ENCODE results near the gene ACTN1.
A peak's percentile ranks its signal among the peaks of the same experiment; 100 is the strongest.
"Not testable (repeated sequence)": the region's sequence is repeated elsewhere in the genome, so short reads cannot be mapped to it uniquely, and the experiment has no call there.

Gene ACTN1

DNA sequence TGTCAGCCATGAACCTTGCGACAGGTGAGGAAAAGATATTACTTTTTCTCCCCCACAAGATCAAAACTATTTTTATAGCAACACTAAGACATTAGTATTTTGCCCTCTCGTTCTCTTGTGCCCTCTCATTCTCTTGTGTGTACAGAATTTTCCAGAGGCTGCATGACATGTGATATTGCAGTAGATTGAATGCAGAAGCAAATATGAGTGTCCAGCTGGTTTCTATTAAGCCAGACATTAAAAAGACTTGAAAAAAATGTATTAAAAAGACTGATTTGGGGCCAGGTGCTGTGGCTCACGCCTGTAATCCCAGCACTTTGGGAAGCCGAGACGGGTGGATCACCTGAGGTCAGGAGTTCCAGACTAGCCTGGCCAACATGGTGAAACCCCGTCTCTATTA lies 122.5 kb downstream of the ACTN1 start:
- DNase-seq = peak; percentile 41

DNA sequence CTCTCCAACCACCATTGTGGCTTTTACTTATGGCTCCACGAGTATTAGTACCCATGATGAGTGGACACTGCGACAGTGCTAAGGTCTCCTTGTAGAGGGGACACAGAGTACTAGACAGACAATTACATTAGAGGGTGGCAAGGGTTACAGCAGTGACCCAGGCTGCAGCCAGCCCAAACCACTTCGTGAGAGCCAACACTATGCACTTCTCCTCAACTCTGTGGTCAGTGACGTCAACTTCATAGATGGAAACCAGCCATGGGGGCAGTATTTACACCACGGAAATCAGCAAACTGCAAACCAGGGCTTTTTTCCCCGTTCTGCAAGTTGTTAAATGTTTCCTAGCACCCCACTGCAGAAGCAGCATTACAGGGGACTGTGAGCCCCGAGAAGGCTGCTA lies 124.7 kb downstream of the ACTN1 start:
- no peak for DNase-seq

DNA sequence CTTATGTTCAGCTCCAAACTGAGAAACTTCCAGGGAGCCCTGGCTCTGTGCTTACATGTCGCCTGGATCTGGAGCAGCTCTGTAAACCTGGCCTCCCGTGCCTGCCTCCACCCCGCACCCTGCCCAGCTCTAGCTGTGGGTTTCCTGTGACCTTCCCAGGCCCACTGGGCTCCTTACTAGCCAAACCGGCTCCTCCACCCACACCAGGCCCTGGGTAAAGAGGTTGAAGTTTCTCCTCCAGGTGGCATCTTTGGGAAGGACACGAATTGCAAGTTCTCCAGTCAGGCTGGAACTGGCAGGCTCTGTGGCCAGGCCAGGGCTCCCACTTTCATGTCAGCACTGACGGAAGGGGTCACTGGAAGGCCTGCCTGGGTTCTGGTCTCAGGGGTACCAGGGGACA lies 125.4 kb downstream of the ACTN1 start:
- DNase-seq = no peak

DNA sequence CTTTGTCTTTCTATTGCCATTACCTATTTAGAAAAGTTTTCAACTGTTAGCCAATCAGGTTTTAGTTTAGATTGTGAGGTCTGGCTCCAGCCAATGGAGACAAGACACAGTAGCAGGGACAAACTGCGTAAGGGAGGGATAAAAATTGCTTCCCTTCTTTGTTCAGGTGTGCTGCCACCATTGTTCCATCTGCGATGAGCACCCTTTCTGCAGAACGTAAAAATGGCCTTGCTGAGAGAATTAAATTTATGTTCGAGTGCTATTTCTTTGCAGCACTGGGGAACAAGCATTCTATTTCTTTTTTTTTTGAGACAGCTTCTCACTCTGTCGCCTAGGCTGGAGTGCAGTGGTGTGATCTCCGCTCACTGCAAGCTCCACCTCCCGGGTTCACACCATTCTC lies 126.6 kb downstream of the ACTN1 start:
- DNase-seq = not testable (repeated sequence)

DNA sequence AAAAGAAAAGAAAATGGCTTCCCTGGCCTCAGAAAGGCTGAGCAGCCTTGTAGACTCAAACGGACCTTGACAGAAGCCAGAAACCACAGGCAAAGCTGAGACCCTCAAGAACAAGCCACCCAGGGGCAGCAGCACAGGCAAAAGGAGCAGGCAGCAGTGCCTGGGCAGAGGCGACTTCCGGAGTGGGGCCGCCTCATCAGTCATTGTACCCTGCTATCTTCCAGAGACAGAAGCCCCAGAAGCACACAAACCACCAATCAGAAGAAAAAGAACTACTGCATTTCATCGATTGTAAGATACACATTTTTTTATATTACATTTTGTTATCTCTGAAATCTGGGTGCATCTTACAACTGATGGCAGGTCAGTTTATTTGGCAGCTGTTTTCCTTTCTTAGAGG lies 128.0 kb downstream of the ACTN1 start:
- no peak for DNase-seq

DNA sequence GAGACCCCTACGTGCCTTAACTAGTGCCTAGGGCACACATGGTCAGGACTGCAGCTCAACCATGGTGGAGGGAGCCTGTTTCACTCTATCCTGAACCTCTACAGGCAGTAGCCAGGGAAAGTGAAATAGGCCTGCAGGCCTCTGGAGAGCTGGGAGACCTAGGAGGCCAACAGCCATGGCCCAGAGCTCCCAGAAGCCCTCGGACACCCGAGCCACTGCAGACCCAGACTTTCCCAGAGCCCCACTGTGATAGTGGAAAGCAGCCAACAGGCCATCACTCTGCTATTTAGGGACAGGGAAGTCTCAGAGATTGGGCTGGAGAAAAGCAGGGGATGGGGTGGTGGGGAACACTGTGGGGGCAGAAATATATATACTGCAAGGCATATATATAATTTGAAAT lies 129.7 kb downstream of the ACTN1 start:
- DNase-seq = no peak

DNA sequence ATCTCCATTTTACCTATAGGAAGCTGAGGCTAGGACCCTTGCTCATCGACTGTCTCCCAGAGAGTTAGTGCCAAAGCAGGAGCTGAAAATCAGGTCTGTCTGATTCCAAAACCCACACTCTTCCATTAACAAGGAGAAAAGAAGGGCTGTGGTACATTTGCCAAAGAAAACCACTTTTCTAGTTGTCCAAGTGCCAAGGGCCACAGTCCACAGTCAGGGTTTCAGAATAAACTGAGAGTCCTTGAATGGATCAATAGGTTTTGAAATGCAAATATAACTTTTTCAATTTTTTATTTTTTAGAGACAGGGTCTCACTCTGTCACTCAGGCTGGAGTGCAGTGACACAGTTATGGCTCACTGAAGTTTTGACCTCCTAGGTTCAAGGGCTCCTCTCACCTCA lies 130.8 kb downstream of the ACTN1 start:
- DNase-seq = no peak

DNA sequence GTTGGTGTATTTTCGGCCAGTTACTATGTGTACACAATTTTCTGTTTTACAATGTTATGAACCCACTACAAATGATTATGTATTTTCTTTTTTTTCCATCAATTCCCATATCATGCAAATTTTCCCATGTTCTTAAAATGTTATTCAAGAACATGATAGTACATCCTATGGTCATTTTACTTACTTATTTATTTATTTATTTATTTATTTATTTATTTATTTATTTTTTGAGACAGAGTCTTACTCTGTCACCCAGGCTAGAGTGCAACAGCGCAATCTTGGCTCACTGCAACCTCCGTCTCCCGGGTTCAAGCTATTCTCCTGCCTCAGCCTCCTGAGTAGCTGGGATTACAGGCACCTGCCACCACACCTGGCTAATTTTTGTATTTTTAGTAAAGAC lies 131.5 kb downstream of the ACTN1 start:
- DNase-seq = not testable (repeated sequence)

DNA sequence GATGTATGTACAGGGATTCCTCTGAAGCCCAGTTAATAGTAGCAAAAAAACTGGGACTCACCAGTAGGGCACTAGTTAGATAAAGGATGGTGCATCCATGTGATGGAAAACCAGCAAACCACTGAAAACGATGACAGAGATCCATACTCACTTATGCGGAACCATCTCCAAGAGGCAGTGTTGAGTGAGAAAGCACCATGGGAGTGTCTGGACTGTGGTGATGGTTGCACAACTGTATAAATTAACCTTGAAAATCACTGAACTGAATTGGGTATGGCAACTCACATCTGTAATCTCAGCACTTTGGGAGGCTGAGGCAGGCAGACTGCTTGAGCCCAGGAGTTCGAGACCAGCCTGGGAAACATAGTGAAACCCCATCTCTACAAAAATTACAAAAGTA lies 132.6 kb downstream of the ACTN1 start:
- no peak for DNase-seq

DNA sequence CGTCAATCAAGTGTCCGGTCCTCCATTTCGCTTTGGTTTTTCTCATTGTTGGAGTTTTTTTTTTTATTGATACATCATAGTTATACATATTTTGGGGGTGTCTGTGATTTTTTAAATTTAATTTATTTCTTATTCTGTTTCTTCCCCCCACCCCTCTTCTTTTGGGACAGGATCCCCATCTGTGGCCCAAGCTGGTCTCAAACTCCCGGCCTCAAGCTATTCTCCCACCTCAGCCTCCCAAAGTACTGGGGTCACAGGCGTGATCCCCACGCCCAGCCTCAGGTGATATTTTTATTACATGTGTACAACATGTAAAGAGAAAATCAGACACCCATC lies 134.9 kb downstream of the ACTN1 start:
- DNase-seq = no peak

DNA sequence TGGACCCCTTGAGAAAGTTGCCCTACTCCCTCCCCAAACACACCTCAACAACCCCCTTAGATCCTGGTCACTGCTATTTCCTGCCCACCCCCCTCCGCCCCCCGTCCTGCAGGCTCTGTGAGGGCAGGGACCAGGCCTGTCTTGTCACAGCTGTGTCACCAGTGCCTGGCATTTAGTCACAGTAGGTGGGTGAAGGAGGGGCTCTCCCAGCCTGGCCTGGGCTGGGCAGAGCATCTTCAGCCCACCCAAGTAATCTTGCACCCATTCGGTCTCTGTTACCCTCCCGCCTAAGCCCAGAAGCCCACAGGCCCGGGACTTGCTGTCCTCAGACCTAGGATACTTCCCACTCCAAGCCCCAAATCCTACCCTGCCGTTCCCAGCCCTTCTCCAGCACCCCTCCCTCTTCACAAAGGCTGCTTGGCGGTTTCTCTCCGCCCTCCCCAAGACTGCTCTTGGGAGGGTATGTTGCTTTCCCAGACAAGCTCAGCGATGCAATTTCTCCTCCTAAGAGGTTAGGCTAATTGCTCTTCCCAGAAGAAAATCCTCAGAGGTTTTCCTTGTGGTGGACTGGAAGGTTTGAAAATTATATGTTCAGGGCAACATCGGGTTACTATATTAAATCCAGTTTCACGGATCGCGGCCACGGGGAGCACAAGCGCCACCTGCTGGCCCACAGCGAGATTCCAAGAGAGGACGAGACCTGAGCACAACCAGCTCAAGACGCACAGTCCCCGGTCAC lies 135.5 kb downstream of the ACTN1 start:
- DNase-seq = peak; percentile 72

DNA sequence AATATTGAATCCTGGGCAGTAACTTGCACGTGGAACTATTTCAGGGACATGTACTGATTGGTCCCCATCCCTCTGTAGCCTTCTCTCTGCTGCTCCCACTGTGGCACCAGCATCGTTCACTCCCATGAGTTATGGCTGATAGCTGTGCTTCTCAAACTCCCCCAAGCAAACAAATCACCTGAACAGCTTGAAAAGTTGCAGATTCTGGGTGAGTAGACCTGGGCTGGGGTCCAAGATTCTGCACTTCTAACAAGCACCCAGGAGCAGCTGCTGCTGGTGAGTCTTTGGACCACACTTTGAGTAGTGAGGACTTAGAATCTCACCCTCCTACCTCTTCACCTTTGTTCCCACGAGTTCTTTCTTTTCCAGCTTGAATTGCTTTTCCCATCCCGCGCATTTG lies 136.8 kb downstream of the ACTN1 start:
- no peak for DNase-seq

DNA sequence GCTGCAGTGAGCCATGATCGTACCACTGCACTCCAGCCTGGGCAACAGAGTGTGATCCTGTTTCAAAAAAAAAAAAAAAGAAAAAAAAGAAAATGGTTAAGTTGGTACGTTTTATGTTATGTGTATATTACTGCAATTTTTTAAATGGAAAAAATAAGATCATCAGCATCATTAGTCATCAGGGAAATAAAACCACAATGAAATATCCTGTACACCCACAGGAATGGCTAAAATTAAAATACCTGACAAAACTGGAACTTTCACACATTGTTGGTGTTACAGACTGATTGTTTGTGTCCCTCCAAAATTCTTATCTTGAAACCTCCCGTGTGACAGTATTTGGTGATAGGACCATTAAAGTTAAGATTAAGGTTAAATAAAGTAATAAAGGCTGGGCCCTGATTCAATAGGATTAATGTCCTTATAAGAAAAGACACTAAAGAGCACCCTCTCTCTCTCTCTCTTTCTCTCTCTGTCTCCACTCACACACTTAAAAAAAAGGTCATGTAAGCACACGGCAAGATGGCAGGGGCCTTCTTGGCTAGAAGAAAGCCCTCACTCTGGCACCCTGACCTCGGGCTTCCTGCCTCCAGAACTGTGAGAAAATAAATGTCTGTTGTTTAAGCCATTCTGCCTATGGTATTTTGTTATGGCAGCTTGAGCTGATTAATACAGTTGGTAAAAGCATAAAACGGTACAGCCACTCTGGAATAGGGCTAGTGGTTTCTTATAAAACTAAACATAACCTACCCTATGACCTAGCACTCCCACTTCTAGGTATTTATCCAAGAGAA lies 137.9 kb downstream of the ACTN1 start:
- peak; percentile 44 for DNase-seq

DNA sequence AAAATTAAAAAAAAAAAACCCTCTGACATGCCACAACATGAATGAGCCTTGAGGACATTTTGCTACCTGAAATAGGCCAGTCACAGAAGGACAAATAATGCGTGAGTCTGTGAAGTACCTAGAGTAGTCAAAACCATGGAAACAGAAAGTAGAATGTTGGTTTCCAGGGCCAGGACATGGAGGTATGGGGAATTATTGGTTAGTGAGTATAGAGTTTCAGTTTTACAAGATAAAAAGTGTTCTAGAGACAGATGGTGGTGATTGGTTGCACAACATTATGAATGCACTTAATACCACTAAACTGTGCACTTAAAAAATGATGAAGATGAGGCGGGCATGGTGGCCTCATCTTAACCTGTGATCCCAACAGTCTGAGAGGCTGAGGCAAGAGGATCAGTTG lies 138.6 kb downstream of the ACTN1 start:
- no peak for DNase-seq

DNA sequence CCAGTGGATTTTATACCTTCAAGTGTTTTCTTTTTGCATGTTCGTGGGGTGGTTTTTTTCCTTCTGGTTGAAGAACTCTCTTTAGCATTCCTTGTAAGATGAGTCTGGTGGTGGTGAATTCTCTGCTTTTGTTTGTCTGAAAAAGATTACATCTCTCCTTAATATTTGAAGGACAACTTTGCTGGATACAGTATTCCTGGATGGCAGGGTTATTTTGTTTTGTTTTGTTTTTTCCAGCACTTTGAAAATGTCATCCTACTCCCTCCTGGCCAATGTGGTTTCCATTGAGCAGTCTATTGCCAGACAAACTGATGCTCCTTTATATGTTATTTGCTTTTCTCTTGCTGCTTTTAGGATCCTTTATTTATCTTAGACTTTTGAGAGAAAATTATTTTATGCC lies 143.0 kb downstream of the ACTN1 start:
- DNase-seq = no peak

DNA sequence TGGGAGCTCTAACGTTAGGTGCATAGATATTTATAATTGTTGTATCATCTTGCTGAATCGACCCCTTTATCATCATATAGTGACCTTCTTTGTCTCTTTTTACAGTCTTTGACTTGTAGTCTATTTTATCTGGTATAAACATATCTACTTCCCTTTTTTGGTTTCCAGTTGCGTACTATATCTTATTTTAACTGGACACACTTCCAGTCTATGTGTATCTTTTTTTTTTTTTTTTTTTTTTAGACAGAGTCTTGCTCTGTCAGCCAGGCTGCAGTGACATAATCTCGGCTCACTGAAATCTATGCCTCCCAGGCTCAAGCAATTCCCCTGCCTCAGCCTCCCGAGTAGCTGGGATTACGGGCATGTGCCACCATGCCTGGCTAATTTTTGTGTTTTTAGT lies 144.3 kb downstream of the ACTN1 start:
- DNase-seq = no peak

DNA sequence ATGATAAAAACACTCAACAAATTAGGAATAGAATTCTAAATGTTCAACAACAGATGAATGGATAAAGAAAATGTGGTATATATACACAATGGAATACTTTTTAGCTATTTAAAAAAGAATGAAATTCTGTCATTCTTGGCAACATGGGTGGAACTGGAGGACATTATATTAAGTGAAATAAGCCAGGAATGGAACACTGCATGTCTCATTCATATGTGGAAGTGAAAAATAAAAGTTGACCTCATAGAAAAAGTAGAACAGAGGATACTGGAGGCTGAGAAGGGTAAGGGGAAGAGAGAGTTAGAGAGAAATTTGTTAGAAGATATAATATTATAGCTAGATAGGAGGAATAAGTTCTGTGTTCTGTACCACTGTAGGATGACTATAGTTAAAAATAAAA lies 150.4 kb downstream of the ACTN1 start:
- no peak for DNase-seq

DNA sequence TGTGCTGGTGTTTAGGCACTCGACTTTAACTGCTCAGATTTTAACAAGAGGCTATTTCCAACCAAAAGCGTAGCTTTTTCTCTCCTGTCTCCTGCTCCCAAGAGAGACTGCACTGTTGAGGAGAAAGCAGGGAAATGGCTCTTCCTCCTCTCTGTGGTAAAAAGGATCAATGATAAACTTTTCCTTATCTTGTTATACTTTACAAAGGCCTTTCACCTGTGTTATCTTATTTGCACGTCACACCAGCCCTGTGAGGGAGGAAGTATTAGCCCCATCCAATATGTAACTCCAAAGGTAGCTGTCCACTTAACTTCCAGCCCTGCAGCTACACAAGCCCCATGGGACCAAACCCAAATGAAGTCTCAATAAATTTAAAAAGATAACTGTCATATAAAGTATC lies 153.4 kb downstream of the ACTN1 start:
- no peak for DNase-seq

DNA sequence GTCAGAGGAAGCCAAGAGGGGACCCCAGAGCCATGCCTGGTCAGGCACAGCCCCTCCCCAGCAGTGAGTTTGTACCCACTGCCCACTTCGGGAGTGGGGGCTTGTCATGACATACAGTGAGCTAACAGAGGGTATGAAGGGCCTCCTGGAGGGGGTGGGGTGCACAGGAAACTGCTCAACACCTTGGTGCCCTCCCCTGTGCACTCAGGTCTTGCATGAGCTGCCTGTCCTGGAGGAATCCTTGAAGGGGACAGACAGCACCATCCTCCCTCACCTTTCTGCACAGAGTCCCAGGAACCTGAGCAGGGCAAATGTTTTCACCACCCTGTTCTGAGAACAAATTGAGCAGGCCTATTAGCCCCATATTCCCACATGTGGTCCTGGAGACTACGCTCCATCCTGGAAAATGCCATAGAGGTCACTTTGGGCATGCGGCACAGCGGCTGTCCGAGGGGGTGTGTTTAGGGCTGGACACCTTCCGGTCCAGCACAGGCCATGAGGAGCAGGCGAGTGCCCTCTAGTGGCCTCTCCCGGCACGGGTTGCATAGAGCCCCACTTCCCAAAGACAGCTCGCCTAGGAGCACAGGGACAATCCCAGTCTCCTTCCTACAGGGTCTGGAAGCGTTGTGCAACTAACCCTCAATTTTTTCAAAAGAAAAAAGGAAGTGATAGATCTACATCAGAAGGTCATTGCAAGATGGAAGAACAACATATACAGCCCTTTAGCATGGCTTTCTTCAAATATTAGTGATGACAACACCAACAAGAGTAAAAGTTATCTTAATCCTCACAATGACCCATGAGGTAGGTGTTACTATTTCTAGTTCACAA lies 154.4 kb downstream of the ACTN1 start:
- DNase-seq = peak; percentile 63

DNA sequence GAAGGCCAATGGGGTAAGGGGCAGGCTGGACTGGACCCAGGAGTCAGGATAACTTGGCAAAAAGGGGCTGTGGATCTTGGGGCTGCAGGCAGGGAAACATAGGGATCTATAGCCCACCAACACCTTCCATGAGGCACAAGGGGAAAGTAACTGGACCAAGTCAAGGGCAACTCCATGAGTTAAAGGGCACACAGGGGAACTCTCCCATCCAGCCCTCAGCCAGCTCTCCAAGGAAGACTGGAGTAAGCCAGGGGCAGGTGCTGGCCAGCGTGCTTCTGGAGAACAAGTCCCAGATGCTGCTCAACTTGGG lies 154.9 kb downstream of the ACTN1 start:
- no peak for DNase-seq
